Measurements from ENCODE around the gene EFCAB6.

Gene EFCAB6

DNA sequence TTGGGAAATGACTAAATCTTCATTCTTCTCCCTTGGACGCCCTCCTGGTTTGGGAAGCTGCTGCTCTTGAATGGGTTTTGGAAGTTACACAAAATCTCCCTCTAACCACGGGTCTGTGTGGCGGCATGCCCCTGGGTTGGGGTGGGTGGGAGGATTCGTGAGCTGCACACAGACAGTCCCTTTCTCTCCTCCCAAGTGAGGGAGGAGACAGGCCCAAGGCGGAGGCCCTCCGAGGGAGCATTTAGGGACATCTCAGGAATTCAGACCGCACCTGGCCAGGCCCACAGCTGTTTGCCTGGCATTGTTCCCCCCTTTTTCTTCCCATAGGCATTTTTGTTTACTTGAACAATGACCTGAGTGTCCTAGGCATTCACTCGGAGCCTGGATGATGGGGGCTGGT, 306.2 kb downstream of the EFCAB6 start:
- no peak overlapping the region for H3K27ac ChIP-seq
- no peak for TF ChIP-seq ZFX (IDR thresholded peaks at IDR 0.05; ENCODE audit: borderline replicate concordance)
- TF ChIP-seq, protein P1, sequence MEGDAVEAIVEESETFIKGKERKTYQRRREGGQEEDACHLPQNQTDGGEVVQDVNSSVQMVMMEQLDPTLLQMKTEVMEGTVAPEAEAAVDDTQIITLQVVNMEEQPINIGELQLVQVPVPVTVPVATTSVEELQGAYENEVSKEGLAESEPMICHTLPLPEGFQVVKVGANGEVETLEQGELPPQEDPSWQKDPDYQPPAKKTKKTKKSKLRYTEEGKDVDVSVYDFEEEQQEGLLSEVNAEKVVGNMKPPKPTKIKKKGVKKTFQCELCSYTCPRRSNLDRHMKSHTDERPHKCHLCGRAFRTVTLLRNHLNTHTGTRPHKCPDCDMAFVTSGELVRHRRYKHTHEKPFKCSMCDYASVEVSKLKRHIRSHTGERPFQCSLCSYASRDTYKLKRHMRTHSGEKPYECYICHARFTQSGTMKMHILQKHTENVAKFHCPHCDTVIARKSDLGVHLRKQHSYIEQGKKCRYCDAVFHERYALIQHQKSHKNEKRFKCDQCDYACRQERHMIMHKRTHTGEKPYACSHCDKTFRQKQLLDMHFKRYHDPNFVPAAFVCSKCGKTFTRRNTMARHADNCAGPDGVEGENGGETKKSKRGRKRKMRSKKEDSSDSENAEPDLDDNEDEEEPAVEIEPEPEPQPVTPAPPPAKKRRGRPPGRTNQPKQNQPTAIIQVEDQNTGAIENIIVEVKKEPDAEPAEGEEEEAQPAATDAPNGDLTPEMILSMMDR (IDR thresholded peaks at IDR 0.05) = no peak

DNA sequence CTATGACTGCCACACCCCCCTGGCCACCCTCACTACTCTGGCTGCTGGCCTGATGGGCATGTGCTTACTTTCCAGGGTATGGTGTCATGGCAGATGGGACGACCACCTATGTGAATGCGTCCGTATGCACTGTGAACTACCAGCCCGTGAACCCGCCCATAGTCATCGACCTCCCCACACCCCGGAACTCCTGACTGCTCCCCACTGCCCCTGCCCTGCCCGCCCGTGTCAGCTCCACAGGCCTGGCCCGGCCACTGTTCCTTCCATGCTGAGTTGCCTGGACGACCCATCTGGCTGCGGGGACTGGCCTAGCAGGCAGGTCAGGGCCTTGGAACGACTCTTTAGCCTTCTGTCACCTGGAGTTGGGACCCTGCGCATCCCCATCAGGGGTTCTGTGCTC, 306.7 kb downstream of the EFCAB6 start:
- H3K27ac ChIP-seq = no peak overlapping the region
- TF ChIP-seq, protein P1 (IDR thresholded peaks at IDR 0.05) = no peak
- no peak for TF ChIP-seq ZFX (IDR thresholded peaks at IDR 0.05; ENCODE audit: borderline replicate concordance)

DNA sequence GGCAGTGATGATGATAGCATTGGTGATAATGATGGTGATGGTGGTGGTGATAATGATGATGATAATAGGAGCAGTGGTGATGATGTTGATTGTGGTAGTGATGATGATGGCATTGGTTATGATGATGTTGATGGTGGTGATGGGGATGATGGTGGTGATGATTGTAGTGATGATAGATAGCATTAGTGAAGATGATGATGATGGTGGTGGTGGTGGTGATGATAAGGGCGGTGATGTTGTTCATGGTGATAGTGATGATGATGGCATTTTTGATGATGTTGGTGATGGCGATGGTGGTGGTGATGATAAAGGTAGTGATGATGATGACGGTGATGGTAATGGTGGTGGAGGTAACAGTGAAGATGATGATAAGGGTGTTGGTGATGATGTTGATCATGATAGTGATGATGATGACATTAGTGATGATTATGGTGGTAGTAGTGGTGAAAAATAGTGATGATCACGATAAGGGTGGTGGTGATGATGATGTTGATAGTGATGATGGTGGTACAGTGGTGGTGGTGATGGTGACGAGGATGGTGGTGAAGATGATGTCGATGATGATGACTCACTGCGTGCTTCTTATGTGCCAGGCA, 307.3 kb downstream of the EFCAB6 start:
- TF ChIP-seq ZFX (IDR thresholded peaks at IDR 0.05; ENCODE audit: borderline replicate concordance) = no peak
- TF ChIP-seq, protein P1 (IDR thresholded peaks at IDR 0.05) = no peak
- no peak overlapping the region for H3K27ac ChIP-seq

DNA sequence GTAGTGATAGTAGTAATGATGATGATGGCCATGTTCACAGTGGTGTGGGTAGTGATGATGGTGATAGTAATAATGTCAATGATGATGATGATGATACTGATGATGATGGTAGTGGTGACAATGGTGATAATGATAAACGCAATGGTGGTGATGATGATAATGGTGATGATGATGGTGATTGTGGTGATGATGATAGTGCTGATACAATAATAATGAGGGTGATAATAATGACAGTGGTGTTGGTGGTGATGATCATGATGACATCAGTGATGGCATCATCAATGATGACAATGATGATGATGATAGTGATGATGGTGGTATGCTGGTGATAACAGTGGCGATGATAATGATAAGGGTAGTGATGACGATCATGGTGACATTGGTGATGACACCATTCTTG, 308.0 kb downstream of the EFCAB6 start:
- no peak overlapping the region for H3K27ac ChIP-seq
- no peak for TF ChIP-seq ZFX (IDR thresholded peaks at IDR 0.05; ENCODE audit: borderline replicate concordance)
- TF ChIP-seq, protein P1 (IDR thresholded peaks at IDR 0.05) = no peak

DNA sequence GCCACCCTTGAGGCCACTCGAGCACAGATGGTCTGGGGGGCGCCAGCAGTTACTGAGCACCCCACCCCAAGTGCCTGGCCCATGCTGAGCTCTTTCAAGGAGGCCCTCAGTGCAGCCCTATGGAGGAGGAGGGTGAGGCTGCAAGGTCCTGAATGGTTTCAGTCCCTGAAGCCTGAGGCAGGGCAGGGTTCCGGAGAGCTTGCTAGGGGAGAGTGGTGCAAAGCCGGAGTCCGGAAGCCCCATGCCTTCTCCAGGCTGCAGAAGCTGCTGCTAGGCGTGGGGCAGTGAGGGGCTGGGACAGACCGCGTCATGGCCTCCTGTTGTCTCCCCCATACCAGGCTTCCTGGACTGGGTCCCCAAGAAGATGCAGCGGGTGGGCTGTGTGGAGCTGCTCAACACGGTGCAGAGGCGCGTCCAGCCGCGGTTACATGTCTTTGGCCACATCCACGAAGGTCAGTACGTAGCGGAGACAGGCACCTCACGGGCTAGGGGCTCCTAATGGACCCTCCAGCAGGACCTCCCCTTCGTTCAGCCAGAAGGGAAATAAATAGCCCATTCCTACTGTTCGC, 309.7 kb downstream of the EFCAB6 start:
- TF ChIP-seq ZFX (IDR thresholded peaks at IDR 0.05; ENCODE audit: borderline replicate concordance) = no peak
- TF ChIP-seq, protein P1 (IDR thresholded peaks at IDR 0.05) = no peak
- H3K27ac ChIP-seq = no peak overlapping the region

DNA sequence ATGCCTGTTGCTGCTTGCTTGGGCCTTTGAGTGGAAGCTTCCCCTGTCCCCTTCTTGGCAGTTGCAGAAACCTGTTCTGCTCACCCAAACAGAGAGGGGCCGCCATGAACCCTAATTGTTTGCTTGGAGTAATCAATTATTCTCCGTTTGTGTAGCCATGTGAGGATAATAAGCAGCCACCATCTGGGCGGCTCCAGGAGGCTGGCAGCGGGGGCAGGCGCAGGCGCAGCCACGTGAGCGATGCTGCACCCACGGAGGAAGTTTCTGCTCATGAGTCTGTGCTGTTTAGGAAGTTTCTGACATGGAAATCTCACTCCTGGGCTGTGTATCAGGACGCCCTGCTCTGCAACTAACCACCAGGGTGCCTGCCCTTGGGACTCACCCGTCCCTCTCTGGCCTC, 310.2 kb downstream of the EFCAB6 start:
- TF ChIP-seq, protein P1 (IDR thresholded peaks at IDR 0.05) = no peak
- no peak for TF ChIP-seq ZFX (IDR thresholded peaks at IDR 0.05; ENCODE audit: borderline replicate concordance)
- H3K27ac ChIP-seq = no peak overlapping the region
